NB4 (cell line): ENCODE measurements around the gene VWA5B1.

Source experiments
- DNase-seq: peaks from one replicate; pipeline ENCODE4 v3.0.0; 2010; ENCODE audit warnings: low read depth
- H3K4me3 ChIP-seq: one replicate; pipeline ENCODE4 v1.5.1; 2011; ENCODE audit warnings: mild to moderate bottlenecking, low read depth, low read length, moderate library complexity
- CTCF ChIP-seq: IDR thresholded peaks from one replicate; pipeline ENCODE4 v1.5.1; 2012; ENCODE audit warnings: low read depth, low read length
- MYC ChIP-seq: IDR thresholded peaks from 2 replicates; pipeline ENCODE4 v1.6.1; 2011; ENCODE audit warnings: low read depth, low read length
- POLR2A ChIP-seq: IDR thresholded peaks from 2 replicates; pipeline ENCODE4 v1.6.1; 2011; ENCODE audit warnings: mild to moderate bottlenecking; ENCODE audit not compliant: insufficient read length; ENCODE audit errors: extremely low read depth
- TF ChIP-seq, protein P1 (sequence below): IDR thresholded peaks from 2 replicates; pipeline ENCODE4 v1.6.1; 2011; ENCODE audit warnings: low read depth, low read length

VWA5B1 gene

GRCh38 chr1:20319456-20320220 is 29.0 kb downstream of the VWA5B1 start:
- TF ChIP-seq, protein P1, sequence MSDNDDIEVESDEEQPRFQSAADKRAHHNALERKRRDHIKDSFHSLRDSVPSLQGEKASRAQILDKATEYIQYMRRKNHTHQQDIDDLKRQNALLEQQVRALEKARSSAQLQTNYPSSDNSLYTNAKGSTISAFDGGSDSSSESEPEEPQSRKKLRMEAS: no peak
- TF ChIP-seq POLR2A (no peak), CTCF (no peak), MYC (no peak)
- H3K4me3 ChIP-seq: no peak overlapping the region
- DNase-seq: no peak

DNA sequence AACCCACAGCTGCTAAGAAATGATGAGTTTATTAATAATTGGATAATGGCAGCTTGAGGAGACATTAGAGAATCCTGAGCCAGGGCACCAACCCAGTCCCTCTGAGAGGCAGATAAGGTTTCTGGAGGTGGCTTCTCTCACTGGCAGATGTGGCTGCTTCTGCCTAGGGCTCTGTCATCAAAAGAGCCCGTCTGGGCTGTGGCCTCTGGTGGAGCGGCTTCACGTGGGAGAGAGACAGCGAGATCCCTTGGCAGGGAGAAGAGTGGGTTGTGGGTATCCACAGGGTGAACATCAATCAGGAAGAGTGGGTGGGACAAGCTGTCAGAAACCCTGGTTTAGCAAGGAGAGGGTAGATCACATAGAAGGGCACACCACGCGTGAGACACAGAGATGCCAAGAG is 30.0 kb downstream of the VWA5B1 start:
- H3K4me3 ChIP-seq: no peak overlapping the region
- DNase-seq: no peak
- TF ChIP-seq, protein P1: no peak
- TF ChIP-seq MYC (no peak), CTCF (no peak), POLR2A (no peak)

- DNase-seq: no peak
These were observed 30.9 kb downstream of the VWA5B1 start for GRCh38 chr1:20321573-20321972.

DNA sequence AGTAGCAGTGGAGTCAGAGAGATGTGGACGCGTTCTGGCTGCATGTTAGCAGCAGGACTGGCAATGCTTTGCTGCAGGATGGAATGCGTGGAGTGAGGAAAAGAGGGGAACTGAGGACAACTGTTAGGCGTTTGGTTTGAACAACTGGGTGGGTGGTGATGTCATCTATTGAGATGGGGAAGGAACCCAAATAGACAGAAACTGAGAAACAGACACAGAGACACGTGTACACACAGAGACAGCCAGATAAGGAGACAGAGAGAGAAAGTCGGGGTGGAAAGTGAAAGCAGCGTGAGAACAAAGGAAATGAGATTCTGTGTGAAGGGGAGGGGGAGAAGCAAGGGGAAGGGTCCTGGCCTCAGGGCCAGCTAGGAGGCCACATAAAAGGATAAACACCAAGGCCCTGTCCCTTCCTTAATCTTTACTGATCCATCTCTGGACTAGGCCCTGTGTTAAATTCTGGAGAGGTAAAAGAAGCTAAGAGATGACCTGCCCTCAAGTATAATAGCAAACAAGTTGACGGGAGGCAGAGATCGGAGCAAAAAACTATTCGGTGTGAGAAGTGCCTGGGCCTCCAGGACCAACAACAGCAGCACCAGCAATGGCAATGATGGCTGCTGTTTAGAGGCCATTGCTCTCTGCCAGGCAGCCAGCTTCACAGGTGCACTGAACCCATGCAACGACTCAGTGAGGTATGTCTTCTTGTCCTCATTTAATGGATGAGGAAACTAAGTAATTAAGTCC is 31.6 kb downstream of the VWA5B1 start:
- TF ChIP-seq CTCF (no peak), POLR2A (no peak), MYC (no peak)
- TF ChIP-seq, protein P1: no peak
- DNase-seq: no peak
- H3K4me3 ChIP-seq: no peak overlapping the region

More at GRCh38 chr1:20321573-20321972, 30.9 kb downstream of the VWA5B1 start:
- no peak overlapping the region for H3K4me3 ChIP-seq
- TF ChIP-seq, protein P1: no peak
- no peak for TF ChIP-seq POLR2A
- TF ChIP-seq MYC: no peak
- no peak for TF ChIP-seq CTCF

DNA sequence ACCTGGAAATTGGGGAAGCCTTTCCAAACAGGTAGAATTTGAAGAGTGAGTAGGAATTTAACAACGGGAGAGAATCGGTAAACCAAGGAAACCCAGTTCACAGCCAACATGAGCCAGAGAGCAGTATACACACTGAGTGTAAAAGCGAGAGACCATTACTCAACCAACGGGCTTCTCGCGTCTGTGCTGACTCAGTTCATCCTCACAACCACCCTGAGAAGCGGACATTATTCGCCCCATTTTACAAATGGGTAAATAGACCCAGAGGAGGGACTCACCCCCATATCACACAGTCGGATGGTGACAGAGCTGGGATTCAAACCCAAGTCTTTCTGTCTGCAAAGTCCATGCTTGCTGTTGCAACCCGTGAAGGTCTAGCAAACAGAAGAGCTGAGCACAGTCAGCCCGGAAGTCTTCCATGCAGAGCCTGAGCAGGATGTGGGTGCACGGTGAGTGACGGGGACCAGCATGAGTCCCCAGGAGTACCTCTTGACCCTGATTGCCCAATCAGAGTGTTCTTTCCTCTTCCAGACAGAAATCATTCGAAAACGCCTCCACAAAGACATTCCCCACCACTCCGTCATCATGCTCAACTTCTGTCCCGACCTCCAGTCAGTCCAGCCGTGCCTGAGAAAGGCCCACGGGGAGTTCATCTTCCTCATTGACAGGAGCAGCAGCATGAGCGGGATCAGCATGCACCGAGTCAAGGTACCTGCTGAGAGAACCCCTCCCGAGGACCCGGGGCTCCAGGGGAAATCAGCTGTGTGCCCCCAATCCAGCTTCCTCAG is 32.3 kb downstream of the VWA5B1 start:
- peak; percentile 79 for DNase-seq
- TF ChIP-seq MYC: no peak
- TF ChIP-seq CTCF: no peak
- TF ChIP-seq, protein P1: no peak
- TF ChIP-seq POLR2A: no peak
- no peak overlapping the region for H3K4me3 ChIP-seq
